Ishikawa (cell line): ENCODE measurements around the gene PCSK4.

Source experiments
- CEBPB ChIP-seq: IDR thresholded peaks from 2 replicates; pipeline ENCODE4 v1.6.1; 2012
- CREB1 ChIP-seq: IDR thresholded peaks from 2 replicates; pipeline ENCODE4 v1.6.1; 2012; ENCODE audit warnings: low read depth
- EP300 ChIP-seq: IDR thresholded peaks from 2 replicates; pipeline ENCODE4 v1.6.1; 2012; ENCODE audit warnings: borderline replicate concordance
- FOXM1 ChIP-seq: IDR thresholded peaks from 2 replicates; pipeline ENCODE4 v1.6.1; 2012; ENCODE audit warnings: low read depth, borderline replicate concordance
- MAX ChIP-seq: IDR thresholded peaks from 2 replicates; pipeline ENCODE4 v1.6.1; 2012
- REST ChIP-seq: IDR thresholded peaks from 2 replicates; pipeline ENCODE4 v1.6.1; 2012; ENCODE audit warnings: low read depth, mild to moderate bottlenecking
- TAF1 ChIP-seq: IDR thresholded peaks from 2 replicates; pipeline ENCODE4 v1.6.1; 2012; ENCODE audit warnings: low read depth, mild to moderate bottlenecking
- TCF12 ChIP-seq: IDR thresholded peaks from 2 replicates; pipeline ENCODE4 v1.6.1; 2012; ENCODE audit warnings: low read depth
- TEAD4 ChIP-seq: IDR thresholded peaks from 2 replicates; pipeline ENCODE4 v1.6.1; 2012
- YY1 ChIP-seq: IDR thresholded peaks from 2 replicates; pipeline ENCODE4 v1.6.1; 2012; ENCODE audit warnings: low read depth
- ZBTB7A ChIP-seq: IDR thresholded peaks from 2 replicates; pipeline ENCODE4 v1.6.1; 2012; ENCODE audit warnings: low read depth

GRCh38 chr19:1447944-1448343, 42.2 kb downstream of the PCSK4 start:
- TF ChIP-seq EP300 = no peak
- TF ChIP-seq CEBPB = no peak
- no peak for TF ChIP-seq TAF1
- no peak for TF ChIP-seq TEAD4
- TF ChIP-seq YY1 = no peak
- TF ChIP-seq FOXM1 = no peak
- TF ChIP-seq MAX = no peak
- TF ChIP-seq CREB1 = no peak
- TF ChIP-seq ZBTB7A = no peak
- no peak for TF ChIP-seq REST
- no peak for TF ChIP-seq TCF12
